GM18502 (cell line): ENCODE measurements around the gene FUT4.
A peak's percentile ranks its signal among the peaks of the same experiment; 100 is the strongest.

Experiments
- ATAC-seq: cut with Tn5 transposase; IDR thresholded peaks from one replicate; pipeline ENCODE4 v1.9.1; 2021; ENCODE audit warnings: mild to moderate bottlenecking; ENCODE audit not compliant: unreplicated experiment, poor library complexity

FUT4 gene

GRCh38 chr11:94532211-94532610, 11.5 kb upstream of the FUT4 start:
- no peak for ATAC-seq

GRCh38 chr11:94533206-94533605, 10.5 kb upstream of the FUT4 start:
- ATAC-seq = no peak

GRCh38 chr11:94533696-94534630, 9.8 kb upstream of the FUT4 start:
- no peak for ATAC-seq

- no peak for ATAC-seq
Observed at GRCh38 chr11:94536386-94536785, 7.3 kb upstream of the FUT4 start.

GRCh38 chr11:94537031-94537600, 6.6 kb upstream of the FUT4 start:
- no peak for ATAC-seq

- ATAC-seq = no peak
Observed at GRCh38 chr11:94539420-94539819, 4.3 kb upstream of the FUT4 start.

GRCh38 chr11:94544646-94545263, 1.0 kb downstream of the FUT4 start:
- ATAC-seq = peak; percentile 2

DNA sequence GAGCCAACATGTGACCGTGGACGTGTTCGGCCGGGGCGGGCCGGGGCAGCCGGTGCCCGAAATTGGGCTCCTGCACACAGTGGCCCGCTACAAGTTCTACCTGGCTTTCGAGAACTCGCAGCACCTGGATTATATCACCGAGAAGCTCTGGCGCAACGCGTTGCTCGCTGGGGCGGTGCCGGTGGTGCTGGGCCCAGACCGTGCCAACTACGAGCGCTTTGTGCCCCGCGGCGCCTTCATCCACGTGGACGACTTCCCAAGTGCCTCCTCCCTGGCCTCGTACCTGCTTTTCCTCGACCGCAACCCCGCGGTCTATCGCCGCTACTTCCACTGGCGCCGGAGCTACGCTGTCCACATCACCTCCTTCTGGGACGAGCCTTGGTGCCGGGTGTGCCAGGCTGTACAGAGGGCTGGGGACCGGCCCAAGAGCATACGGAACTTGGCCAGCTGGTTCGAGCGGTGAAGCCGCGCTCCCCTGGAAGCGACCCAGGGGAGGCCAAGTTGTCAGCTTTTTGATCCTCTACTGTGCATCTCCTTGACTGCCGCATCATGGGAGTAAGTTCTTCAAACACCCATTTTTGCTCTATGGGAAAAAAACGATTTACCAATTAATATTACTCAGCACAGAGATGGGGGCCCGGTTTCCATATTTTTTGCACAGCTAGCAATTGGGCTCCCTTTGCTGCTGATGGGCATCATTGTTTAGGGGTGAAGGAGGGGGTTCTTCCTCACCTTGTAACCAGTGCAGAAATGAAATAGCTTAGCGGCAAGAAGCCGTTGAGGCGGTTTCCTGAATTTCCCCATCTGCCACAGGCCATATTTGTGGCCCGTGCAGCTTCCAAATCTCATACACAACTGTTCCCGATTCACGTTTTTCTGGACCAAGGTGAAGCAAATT, 1.8 kb downstream of the FUT4 start:
- no peak for ATAC-seq

DNA sequence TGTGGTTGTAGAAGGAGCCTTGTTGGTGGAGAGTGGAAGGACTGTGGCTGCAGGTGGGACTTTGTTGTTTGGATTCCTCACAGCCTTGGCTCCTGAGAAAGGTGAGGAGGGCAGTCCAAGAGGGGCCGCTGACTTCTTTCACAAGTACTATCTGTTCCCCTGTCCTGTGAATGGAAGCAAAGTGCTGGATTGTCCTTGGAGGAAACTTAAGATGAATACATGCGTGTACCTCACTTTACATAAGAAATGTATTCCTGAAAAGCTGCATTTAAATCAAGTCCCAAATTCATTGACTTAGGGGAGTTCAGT, 2.4 kb downstream of the FUT4 start:
- no peak for ATAC-seq

GRCh38 chr11:94546886-94547285, 3.2 kb downstream of the FUT4 start:
- no peak for ATAC-seq

DNA sequence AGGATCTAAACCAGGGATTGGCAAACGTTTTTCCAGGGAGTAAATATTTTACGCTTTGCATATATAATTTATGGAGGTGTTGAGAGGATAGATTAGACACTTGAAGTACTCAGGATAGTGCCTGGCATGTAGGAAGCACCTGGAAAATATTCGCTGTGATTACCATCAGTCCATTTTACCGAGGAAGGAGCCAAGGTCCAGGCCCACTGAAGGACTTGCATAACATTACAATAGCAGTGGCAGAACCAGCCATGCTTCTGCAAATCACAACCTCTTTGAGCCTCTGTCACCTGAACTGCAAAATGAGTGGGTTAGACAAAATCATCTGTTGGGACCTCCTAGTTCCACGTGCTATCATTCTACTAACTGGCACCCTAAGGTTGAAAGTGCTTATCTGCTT, 5.4 kb downstream of the FUT4 start:
- no peak for ATAC-seq

DNA sequence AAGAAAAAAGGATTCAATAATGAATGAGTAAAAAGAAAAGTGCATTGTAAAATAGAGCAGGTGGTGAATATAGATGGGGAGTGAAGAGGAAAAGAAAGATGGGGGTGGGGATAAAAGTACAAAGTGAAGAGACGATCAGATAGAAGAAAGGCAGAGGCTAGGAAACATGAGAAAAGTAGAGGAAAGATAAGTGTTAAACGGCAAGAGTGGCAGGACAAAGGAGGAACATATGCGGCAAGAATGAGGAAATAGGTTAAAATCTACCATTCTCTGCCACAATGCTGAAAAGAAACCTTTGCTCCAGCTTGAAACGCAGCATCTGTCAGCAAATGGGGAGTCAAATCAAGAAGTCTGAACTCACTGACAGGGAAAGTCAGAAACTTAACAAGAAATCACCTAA, 6.8 kb downstream of the FUT4 start:
- peak; percentile 46 for ATAC-seq

DNA sequence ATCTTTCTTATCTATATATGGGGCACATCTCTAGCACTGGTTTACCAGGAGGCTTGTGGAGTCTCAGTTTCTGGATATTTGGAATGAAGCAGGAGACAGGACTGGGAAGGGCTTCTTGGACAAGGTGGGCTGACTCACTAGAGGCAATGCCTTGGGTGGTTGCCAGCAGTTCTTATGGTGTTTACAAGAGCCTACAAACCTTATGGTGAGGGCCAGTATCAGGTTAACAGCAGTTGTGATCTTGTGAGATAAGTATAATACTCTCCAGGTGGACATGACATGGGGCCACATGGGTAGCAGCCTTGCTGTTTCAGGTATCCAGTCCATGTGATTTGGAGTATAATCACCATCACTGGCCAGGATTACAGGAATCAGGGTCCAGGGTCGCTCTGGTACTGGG, 10.2 kb downstream of the FUT4 start:
- ATAC-seq = no peak

DNA sequence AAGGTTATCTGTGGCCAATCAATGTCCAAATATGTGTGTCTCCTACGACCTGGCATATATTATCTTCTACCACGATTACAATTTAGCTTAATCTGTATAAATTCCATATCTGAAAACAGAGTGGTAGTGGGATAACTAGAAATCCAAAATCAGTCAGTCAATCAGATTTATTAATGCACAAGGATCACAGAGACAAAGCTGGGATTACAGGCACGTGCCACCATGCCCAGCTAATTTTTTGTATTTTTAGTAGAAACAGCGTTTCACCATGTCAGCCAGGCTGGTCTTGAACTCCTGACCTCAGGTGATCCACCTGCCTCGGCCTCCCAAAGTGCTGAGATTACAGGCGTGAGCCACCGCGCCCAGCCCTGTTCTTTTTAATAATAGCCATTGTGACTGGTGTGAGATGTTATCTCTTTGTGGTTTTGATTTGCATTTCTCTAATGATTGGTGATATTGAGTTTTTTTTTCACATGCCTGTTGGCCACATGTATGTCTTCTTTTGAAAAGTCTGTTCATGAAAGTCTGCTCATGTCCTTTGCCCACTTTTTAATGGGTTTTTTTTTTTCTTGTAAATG, 12.1 kb downstream of the FUT4 start:
- ATAC-seq = peak; percentile 54

GRCh38 chr11:94557421-94557820, 13.7 kb downstream of the FUT4 start:
- ATAC-seq = no peak

DNA sequence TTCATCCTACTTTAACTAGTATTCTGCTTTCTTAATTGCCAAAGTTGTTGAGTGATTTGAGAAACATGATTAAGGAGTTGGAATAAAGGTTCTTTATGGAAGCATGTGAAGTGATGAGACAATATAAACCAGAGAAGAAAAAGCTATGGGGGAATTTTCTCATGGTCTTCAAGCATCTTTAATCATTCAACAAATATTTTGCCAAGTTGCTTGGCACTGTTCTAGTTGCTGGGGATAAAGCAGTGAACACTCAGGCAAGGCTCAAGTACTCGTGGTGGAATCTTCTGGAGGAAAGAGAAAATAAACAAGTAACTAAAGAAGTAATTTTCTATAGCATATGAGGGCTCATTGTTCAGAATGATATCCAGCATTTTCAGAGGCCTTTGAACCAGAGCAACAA, 14.3 kb downstream of the FUT4 start:
- ATAC-seq = no peak

DNA sequence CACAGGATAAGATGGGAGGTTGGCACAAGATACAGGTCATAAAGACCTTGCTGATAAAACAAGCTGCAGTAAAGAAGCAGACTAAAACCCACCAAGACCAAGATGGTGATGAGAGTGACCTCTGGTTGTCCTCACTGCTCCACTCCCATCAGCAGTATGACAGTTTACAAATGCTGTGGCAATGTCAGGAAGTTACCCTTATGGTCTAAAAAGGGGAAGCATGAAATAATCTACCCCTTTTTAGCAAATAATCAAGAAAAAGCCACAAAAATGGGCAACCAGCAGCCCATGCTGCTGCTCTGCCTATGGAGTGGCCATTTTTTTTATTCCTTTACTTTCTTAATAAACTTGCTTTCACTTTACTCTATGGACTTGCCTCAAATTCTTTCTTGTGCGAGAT, 14.7 kb downstream of the FUT4 start:
- ATAC-seq = no peak

DNA sequence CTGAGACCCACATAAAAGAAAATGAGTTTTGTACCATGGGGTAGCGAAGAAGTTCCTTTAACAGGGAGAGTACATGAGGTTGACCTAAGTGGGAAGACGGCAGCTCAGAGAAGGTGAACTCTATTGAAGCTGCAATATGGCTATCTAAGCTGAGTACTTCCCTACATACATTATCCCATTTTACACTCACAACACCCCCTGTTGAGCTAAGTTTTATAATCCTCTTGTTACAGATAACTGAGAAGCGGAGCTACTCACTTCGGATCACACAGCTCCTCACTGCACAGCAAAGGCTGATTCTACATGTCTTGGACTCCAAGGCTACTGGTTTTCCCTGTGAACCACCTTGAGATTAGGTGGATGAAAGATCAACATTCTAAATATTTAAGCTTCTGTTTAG, 15.2 kb downstream of the FUT4 start:
- no peak for ATAC-seq

GRCh38 chr11:94559361-94559760, 15.6 kb downstream of the FUT4 start:
- ATAC-seq = no peak

- no peak for ATAC-seq
Observed at GRCh38 chr11:94560834-94561233, 17.1 kb downstream of the FUT4 start.
